Neuron (in vitro differentiated cells): ENCODE data around the gene ZNF213.
"Not testable (repeated sequence)": the region's sequence is repeated elsewhere in the genome, so short reads cannot be mapped to it uniquely, and the experiment has no call there.

Experiments used
- H2AFZ ChIP-seq: one replicate; pipeline ENCODE4 v1.6.1; 2013; ENCODE audit warnings: low read depth, mild to moderate bottlenecking, inconsistent platforms, low read length, moderate library complexity
- H3K27me3 ChIP-seq: one replicate; pipeline ENCODE4 v1.6.1; 2013; ENCODE audit warnings: low read length; ENCODE audit not compliant: insufficient read depth
- H3K36me3 ChIP-seq: one replicate; pipeline ENCODE4 v1.6.1; 2013; ENCODE audit warnings: low read length; ENCODE audit not compliant: insufficient read depth
- H3K4me1 ChIP-seq: one replicate; pipeline ENCODE4 v1.6.1; 2013; ENCODE audit warnings: low read length; ENCODE audit not compliant: insufficient read depth
- H3K4me3 ChIP-seq: 2 replicates; pipeline ENCODE4 v1.5.1; 2013; ENCODE audit warnings: mild to moderate bottlenecking, low read length, moderate library complexity
- H3K9me3 ChIP-seq: one replicate; pipeline ENCODE4 v1.6.1; 2013; ENCODE audit warnings: low read length

The ZNF213 gene

GRCh38 chr16:3129137-3130131 lies 5.4 kb upstream of the ZNF213 start:
- Histone ChIP-seq H3K4me1 (peaks cover 20% of the 10 kb centered on the region), H3K4me3 (no peak overlapping the region), H3K27me3 (no peaks in the 10 kb centered on the region), H3K36me3 (peaks cover 34% of the 10 kb centered on the region), H3K9me3 (no peaks in the 10 kb centered on the region), H2AFZ (no peak overlapping the region)

- no peak overlapping the region for H2AFZ ChIP-seq
- H3K36me3 ChIP-seq: peaks cover 27% of the 10 kb centered on the region
- H3K9me3 ChIP-seq: no peaks in the 10 kb centered on the region
- no peaks in the 10 kb centered on the region for H3K27me3 ChIP-seq
- peaks cover 23% of the 10 kb centered on the region for H3K4me1 ChIP-seq
- no peak overlapping the region for H3K4me3 ChIP-seq
These were observed 3.0 kb upstream of the ZNF213 start for GRCh38 chr16:3131755-3132377.

DNA sequence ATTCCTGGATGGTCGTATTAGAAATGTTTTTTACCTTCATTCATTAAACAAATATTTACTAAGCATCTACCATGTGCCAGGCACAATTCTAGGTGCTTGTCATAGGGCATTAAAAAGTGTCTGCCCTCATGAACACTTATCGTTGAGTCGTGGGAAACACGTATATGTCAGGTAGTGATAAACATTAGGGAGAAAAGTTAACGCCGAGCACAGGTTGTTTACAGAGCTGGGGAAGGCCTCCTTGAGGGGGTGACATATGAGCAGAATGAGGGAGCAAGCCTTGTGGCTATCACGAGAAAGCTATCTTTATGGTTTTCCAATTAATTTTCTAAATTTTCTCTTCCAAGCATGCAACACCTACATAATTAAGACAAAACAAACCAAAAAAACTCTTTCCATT lies 985 bp upstream of the ZNF213 start:
- H3K27me3 ChIP-seq: no peaks in the 10 kb centered on the region
- H3K9me3 ChIP-seq: no peaks in the 10 kb centered on the region
- H3K36me3 ChIP-seq: peaks cover 13% of the 10 kb centered on the region
- H3K4me1 ChIP-seq: peaks cover 42% of the 10 kb centered on the region
- no peak overlapping the region for H2AFZ ChIP-seq
- peak overlapping the region; percentile 90 for H3K4me3 ChIP-seq

GRCh38 chr16:3135126-3135715 lies 392 bp downstream of the ZNF213 start:
- peak overlapping the region; percentile 90 for H2AFZ ChIP-seq
- no peaks in the 10 kb centered on the region for H3K9me3 ChIP-seq
- H3K4me1 ChIP-seq: peaks cover 39% of the 10 kb centered on the region
- peak overlapping the region; percentile 90 for H3K4me3 ChIP-seq
- H3K36me3 ChIP-seq: peaks cover 11% of the 10 kb centered on the region
- H3K27me3 ChIP-seq: no peaks in the 10 kb centered on the region

DNA sequence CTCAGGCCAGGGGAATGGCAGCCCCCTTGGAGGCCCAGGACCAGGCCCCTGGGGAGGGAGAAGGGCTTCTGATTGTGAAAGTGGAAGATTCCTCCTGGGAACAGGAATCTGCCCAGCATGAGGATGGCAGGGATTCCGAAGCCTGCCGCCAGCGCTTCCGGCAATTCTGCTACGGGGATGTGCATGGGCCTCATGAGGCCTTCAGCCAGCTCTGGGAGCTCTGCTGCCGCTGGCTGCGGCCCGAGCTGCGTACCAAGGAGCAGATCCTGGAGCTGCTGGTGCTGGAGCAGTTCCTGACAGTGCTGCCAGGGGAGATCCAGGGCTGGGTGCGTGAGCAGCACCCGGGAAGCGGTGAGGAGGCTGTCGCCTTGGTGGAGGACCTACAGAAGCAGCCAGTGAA lies 2.4 kb downstream of the ZNF213 start:
- no peak overlapping the region for H3K4me3 ChIP-seq
- no peak overlapping the region for H2AFZ ChIP-seq
- H3K4me1 ChIP-seq: peaks cover 39% of the 10 kb centered on the region
- no peaks in the 10 kb centered on the region for H3K27me3 ChIP-seq
- H3K9me3 ChIP-seq: no peaks in the 10 kb centered on the region
- peaks cover 17% of the 10 kb centered on the region for H3K36me3 ChIP-seq

- peaks cover 34% of the 10 kb centered on the region for H3K4me1 ChIP-seq
- H3K36me3 ChIP-seq: peaks cover 23% of the 10 kb centered on the region
- H3K27me3 ChIP-seq: no peaks in the 10 kb centered on the region
- no peaks in the 10 kb centered on the region for H3K9me3 ChIP-seq
- H2AFZ ChIP-seq: no peak overlapping the region
- no peak overlapping the region for H3K4me3 ChIP-seq
These were observed 3.5 kb downstream of the ZNF213 start for GRCh38 chr16:3138342-3138741.

DNA sequence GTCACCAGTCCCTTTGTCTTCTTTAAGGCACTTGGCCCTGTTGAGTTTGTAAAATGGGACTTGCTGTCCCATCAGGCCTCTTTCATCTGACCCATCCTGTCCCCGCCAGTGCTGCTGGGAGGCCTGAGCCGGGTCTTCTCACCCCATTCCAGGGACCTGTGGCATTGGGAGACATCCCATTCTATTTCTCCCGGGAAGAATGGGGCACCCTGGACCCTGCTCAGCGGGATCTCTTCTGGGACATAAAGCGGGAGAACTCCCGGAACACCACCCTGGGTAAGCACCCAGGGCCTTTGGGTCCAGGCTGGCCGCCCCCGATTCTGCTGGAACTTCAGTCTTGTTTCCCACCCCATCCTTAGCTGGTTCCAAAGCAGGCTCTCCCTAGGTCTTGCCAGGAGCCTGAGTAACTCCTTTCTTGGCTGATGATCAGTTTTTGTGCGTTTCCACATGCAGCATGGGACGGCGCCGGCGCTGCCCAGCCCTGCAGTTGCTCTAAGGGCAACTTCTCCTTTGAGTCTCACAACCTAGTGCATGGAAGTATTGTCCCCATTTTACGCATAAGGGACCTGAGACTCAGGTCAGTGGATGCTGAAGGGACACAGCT lies 4.1 kb downstream of the ZNF213 start:
- Histone ChIP-seq H3K27me3 (no peaks in the 10 kb centered on the region), H3K9me3 (no peaks in the 10 kb centered on the region), H3K4me1 (peaks cover 31% of the 10 kb centered on the region), H2AFZ (no peak overlapping the region), H3K4me3 (no peak overlapping the region), H3K36me3 (peaks cover 23% of the 10 kb centered on the region)

DNA sequence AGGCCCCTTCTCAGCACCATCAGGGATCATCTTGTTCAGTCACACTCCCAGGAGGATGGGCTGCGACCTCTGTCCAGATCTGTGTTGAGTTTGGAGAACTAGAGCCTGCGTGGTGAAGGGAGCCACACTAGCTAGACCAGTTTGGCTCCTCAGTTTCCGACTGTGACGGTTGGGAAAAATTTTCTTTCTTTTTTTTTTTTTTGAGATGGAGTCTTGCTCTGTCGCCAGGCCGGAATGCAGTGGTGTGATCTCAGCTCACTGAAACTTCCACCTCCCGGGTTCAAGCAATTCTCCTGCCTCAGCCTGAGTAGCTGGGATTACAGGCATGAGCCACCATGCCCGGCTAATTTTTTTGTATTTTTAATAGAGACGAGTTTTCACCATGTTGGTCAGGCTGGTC lies 4.7 kb downstream of the ZNF213 start:
- H3K4me1 ChIP-seq: peaks cover 31% of the 10 kb centered on the region
- H3K36me3 ChIP-seq: peaks cover 23% of the 10 kb centered on the region
- H3K9me3 ChIP-seq, H2AFZ ChIP-seq, H3K4me3 ChIP-seq, H3K27me3 ChIP-seq: not testable (repeated sequence)

DNA sequence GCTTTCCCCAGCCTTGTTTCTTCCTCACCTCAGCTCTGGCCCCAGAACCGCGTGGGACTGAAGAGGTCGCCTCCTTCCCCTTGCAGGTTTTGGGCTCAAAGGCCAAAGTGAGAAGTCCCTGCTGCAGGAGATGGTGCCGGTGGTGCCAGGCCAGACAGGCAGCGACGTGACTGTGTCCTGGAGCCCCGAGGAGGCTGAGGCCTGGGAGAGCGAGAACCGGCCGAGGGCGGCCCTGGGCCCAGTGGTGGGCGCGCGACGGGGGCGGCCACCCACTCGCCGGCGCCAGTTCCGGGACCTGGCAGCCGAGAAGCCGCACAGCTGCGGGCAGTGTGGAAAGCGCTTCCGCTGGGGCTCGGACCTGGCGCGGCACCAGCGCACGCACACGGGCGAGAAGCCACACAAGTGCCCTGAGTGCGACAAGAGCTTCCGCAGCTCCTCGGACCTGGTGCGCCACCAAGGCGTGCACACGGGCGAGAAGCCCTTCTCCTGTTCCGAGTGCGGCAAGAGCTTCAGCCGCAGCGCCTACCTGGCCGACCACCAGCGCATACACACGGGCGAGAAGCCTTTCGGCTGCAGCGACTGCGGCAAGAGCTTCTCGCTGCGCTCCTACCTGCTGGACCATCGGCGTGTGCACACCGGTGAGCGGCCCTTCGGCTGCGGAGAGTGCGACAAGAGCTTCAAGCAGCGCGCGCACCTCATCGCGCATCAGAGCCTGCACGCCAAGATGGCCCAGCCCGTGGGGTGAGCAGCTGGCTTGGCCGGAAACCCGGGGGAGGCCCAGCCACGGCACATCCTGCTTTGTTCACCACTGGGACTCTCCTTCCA lies 6.0 kb downstream of the ZNF213 start:
- peaks cover 23% of the 10 kb centered on the region for H3K36me3 ChIP-seq
- H2AFZ ChIP-seq: no peak overlapping the region
- H3K4me3 ChIP-seq: no peak overlapping the region
- peaks cover 26% of the 10 kb centered on the region for H3K4me1 ChIP-seq
- no peaks in the 10 kb centered on the region for H3K9me3 ChIP-seq
- H3K27me3 ChIP-seq: no peaks in the 10 kb centered on the region

DNA sequence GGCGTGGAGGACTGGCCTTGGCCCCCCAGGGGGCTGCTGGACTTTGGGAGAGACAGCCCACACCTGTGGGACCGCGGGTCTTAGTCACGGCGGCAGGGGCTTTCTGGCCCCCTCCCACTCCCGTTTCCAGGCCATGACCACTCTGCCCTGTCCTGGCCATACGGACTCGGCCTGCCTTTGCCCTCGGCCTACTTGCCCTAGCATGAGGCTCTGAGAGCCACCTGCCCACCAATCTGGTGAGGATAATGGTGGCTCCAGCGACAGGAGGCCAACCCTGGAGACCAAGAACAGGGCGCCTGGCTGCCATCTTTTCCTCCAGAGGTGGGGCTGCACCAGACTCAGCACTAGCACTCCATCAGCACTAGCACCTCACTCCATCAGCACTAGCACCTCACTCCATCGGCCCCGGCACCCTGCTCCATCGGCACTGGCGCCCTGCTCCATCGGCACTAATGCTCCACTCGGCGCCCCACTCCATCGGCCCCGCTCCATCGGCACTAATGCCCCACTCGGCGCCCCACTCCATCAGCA lies 7.0 kb downstream of the ZNF213 start:
- Histone ChIP-seq H3K9me3 (no peaks in the 10 kb centered on the region), H3K36me3 (peaks cover 23% of the 10 kb centered on the region), H2AFZ (no peak overlapping the region), H3K27me3 (no peaks in the 10 kb centered on the region), H3K4me3 (no peak overlapping the region), H3K4me1 (peaks cover 21% of the 10 kb centered on the region)

DNA sequence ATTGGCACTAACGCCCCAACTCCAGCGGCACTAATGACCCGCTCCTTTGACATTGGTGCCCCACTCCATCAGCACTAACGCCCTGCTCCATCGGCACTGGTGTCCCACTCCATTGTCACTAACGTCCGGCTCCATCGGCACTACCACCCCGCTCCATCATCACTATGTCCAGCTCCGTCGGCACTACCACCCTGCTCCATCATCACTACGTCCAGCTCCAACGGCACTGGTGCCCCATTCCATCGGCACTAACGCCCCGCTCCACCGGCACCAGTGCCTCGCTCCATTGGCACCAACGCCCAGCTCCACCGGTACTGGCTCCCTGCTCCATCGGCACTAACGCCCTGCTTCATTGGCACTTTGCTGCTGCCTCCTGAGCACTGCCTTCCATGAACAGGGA lies 7.5 kb downstream of the ZNF213 start:
- no peak overlapping the region for H2AFZ ChIP-seq
- peaks cover 23% of the 10 kb centered on the region for H3K36me3 ChIP-seq
- H3K4me3 ChIP-seq: no peak overlapping the region
- H3K4me1 ChIP-seq: peaks cover 16% of the 10 kb centered on the region
- H3K27me3 ChIP-seq: no peaks in the 10 kb centered on the region
- no peaks in the 10 kb centered on the region for H3K9me3 ChIP-seq

- H3K27me3 ChIP-seq: no peaks in the 10 kb centered on the region
- H2AFZ ChIP-seq: no peak overlapping the region
- H3K4me1 ChIP-seq: peaks cover 11% of the 10 kb centered on the region
- peaks cover 23% of the 10 kb centered on the region for H3K36me3 ChIP-seq
- no peaks in the 10 kb centered on the region for H3K9me3 ChIP-seq
- H3K4me3 ChIP-seq: no peak overlapping the region
These were observed 7.9 kb downstream of the ZNF213 start for GRCh38 chr16:3142770-3143169.
